ENCODE measurements around the gene PAPSS1.

DNA sequence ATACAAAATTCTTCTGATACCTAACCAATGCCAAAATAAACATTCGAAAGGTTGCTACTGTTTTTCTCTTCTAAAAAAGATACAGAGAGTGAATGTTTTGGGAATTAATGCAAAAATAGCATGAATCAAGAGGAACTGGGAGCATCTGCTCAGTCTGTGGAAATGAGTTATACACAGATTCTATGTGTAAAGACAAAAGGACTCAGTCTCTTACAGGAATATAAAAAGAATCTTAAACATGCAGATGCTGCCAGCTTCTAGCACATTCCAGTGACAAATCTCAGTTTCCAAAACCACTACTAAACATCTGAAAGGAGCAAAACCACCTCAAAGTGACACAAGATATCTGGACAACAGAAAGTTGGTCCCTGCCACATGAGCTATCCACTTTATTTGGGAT, 55.0 kb downstream of the PAPSS1 start:
- TF ChIP-seq, protein P1, sequence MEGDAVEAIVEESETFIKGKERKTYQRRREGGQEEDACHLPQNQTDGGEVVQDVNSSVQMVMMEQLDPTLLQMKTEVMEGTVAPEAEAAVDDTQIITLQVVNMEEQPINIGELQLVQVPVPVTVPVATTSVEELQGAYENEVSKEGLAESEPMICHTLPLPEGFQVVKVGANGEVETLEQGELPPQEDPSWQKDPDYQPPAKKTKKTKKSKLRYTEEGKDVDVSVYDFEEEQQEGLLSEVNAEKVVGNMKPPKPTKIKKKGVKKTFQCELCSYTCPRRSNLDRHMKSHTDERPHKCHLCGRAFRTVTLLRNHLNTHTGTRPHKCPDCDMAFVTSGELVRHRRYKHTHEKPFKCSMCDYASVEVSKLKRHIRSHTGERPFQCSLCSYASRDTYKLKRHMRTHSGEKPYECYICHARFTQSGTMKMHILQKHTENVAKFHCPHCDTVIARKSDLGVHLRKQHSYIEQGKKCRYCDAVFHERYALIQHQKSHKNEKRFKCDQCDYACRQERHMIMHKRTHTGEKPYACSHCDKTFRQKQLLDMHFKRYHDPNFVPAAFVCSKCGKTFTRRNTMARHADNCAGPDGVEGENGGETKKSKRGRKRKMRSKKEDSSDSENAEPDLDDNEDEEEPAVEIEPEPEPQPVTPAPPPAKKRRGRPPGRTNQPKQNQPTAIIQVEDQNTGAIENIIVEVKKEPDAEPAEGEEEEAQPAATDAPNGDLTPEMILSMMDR (IDR thresholded peaks at IDR 0.05), result no peak
- TF ChIP-seq POLR2A (IDR thresholded peaks at IDR 0.05) (no peak), EP300 (IDR thresholded peaks at IDR 0.05) (no peak), POLR2AphosphoS5 (IDR thresholded peaks at IDR 0.05) (no peak)
